ENCODE results near the gene SPAAR. TPM values are rescaled to one million over a fixed set of nuclear protein-coding genes. Genes with fewer than 3 reads are reported as not detected.

Gene SPAAR
- total RNA-seq, 1 experiment from 2014 or later: not detected

DNA sequence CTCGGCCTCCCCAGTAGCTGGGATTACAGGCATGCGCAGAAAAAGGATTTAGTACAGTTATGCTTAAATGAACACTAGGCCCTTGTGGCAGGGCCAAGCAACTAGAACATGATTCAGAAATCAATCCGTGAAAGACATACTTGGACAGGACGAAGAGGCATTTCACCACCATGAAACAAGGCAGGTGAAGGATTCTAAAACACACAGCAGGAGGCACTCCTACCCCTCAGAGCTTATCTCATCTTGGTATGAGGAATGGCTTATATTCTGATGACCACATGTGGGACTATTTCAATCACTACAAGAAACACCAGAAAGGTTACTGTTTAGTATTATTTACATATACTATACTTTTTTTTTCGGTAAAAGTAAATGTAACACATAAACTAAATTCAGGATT lies 33.0 kb downstream of the SPAAR start:
- Mint-ChIP-seq H3K27me3 (ENCODE audit: low read depth) (peaks cover 72% of the 10 kb centered on the region), H3K4me3 (no peak overlapping the region), H3K4me1 (peaks cover 2% of the 10 kb centered on the region in 2 experiments), H3K36me3 (ENCODE audit: insufficient read depth in 1 of 3, low read depth in 3 of 3) (peaks cover 0 to 5% (median 2%) of the 10 kb centered on the region in 3 experiments; a peak in 3 of 7 replicates), H3K9me3 (peaks cover 4 to 9% of the 10 kb centered on the region in 2 experiments; a peak in 4 of 5 replicates), H3K27ac (no peak overlapping the region)
- Histone ChIP-seq H3K56ac (ENCODE audit: insufficient read length, low read depth, low read length) (no peak overlapping the region), H3K14ac (ENCODE audit: insufficient read depth, low read length) (no peak overlapping the region), H3K79me2 (ENCODE audit: insufficient read depth, low read length) (no peaks in the 10 kb centered on the region), H3K18ac (ENCODE audit: insufficient read length, low read depth, low read length) (no peak overlapping the region), H3K23ac (ENCODE audit: insufficient read length, low read depth, low read length) (no peak overlapping the region), H3K4me1 (ENCODE audit: insufficient read depth, low read length) (peaks cover 3% of the 10 kb centered on the region; the same call in 1 of the 2 replicates), H3K4ac (ENCODE audit: low read depth, low read length) (no peak overlapping the region), H2BK5ac (ENCODE audit: insufficient read length, low read length) (no peak overlapping the region), H4K8ac (replicated peaks; ENCODE audit: insufficient read length, low read depth, low read length) (no peak overlapping the region), H3K79me1 (ENCODE audit: insufficient read depth, low read depth, low read length, poor library complexity, severe bottlenecking) (no peaks in the 10 kb centered on the region), H4K20me1 (ENCODE audit: control insufficient read depth, insufficient read depth, insufficient read length) (no peaks in the 10 kb centered on the region), H2BK12ac (ENCODE audit: insufficient read length, low read depth, low read length) (no peak overlapping the region), H2AFZ (ENCODE audit: low read length) (no peak overlapping the region), H3K23me2 (ENCODE audit: insufficient read length, low read depth, low read length, poor library complexity, severe bottlenecking) (no peaks in the 10 kb centered on the region), H2BK120ac (ENCODE audit: low read depth, low read length, poor library complexity, severe bottlenecking) (no peak overlapping the region), H2BK20ac (ENCODE audit: low read depth, low read length, poor library complexity, severe bottlenecking) (no peak overlapping the region), H3K9ac (ENCODE audit: extremely low read depth, insufficient read length, low read length) (no peak overlapping the region), H3K27me3 (ENCODE audit: insufficient read depth, low read length) (no peaks in the 10 kb centered on the region; the same call in 1 of the 2 replicates), H3T11ph (ENCODE audit: low read length) (no peak overlapping the region), H4K5ac (ENCODE audit: insufficient read length, low read depth, low read length) (no peak overlapping the region), H3K9me3 (ENCODE audit: control insufficient read depth, low read depth, low read length) (no peaks in the 10 kb centered on the region), H3K27ac (ENCODE audit: insufficient read length, low read depth, low read length) (no peak overlapping the region), H3K4me2 (ENCODE audit: insufficient read depth, insufficient read length, low read length) (no peak overlapping the region), H2BK15ac (ENCODE audit: low read depth, low read length) (no peak overlapping the region), H2AK5ac (ENCODE audit: insufficient read length, low read length) (no peak overlapping the region), H4K91ac (ENCODE audit: insufficient read length, low read depth, low read length) (no peak overlapping the region)
- no CpG with 5 or more reads among the region's 5 CpGs for WGBS (ENCODE audit: extremely low coverage, insufficient read length, low lambda C conversion rate)
- DNase-seq: no peak
- TF ChIP-seq, protein P1, sequence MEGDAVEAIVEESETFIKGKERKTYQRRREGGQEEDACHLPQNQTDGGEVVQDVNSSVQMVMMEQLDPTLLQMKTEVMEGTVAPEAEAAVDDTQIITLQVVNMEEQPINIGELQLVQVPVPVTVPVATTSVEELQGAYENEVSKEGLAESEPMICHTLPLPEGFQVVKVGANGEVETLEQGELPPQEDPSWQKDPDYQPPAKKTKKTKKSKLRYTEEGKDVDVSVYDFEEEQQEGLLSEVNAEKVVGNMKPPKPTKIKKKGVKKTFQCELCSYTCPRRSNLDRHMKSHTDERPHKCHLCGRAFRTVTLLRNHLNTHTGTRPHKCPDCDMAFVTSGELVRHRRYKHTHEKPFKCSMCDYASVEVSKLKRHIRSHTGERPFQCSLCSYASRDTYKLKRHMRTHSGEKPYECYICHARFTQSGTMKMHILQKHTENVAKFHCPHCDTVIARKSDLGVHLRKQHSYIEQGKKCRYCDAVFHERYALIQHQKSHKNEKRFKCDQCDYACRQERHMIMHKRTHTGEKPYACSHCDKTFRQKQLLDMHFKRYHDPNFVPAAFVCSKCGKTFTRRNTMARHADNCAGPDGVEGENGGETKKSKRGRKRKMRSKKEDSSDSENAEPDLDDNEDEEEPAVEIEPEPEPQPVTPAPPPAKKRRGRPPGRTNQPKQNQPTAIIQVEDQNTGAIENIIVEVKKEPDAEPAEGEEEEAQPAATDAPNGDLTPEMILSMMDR (conservative IDR thresholded peaks at IDR 0.05): no peak
